ENCODE measurements around the gene MRNIP. TPM values are rescaled to one million over a fixed set of nuclear protein-coding genes. Genes with fewer than 3 reads are reported as not detected.

The MRNIP gene
- total and polyA plus RNA-seq, 2 of the 4 experiments (the other 2 are of a cell fraction): 6.6 to 24.7 TPM

GRCh38 chr5:179841621-179842020, 17.0 kb downstream of the MRNIP start:
- peaks cover 0 to 1% of the 10 kb centered on the region in 2 experiments; a peak in 1 of 4 replicates for H3K79me1 ChIP-seq (ENCODE audit: low read depth in 1 of 2, low read length in 2 of 2)
- peaks cover 10% of the 10 kb centered on the region for H3K9me3 ChIP-seq (ENCODE audit: control insufficient read depth, insufficient read depth, low read length)
- H3K18ac ChIP-seq (ENCODE audit: low read depth, low read length): no peak overlapping the region
- H2AK5ac ChIP-seq (ENCODE audit: low read depth, low read length): no peak overlapping the region
- H3K4ac ChIP-seq (ENCODE audit: low read depth, low read length): no peak overlapping the region
- H3K4me3 ChIP-seq (ENCODE audit: insufficient read depth, low read depth, low read length): no peak overlapping the region
- no peak overlapping the region for H2BK5ac ChIP-seq (ENCODE audit: low read depth, low read length, poor library complexity, severe bottlenecking)
- H3K56ac ChIP-seq (ENCODE audit: extremely low read depth, insufficient read depth, low read length): no peak overlapping the region
- no peak overlapping the region for H2BK20ac ChIP-seq (ENCODE audit: low read depth, low read length)
- TF ChIP-seq BHLHE40 (IDR thresholded peaks at IDR 0.05; ENCODE audit: low read depth, low read length) (no peak), RAD21 (IDR thresholded peaks at IDR 0.05; ENCODE audit: low read length) (no peak), USF2 (IDR thresholded peaks at IDR 0.05; ENCODE audit: low read depth, low read length) (no peak), MAZ (IDR thresholded peaks at IDR 0.05; ENCODE audit: borderline replicate concordance, low read depth, low read length) (no peak), ELK1 (IDR thresholded peaks at IDR 0.05; ENCODE audit: borderline replicate concordance, low read depth, low read length) (no peak), MAFK (IDR thresholded peaks at IDR 0.05; ENCODE audit: low read depth, low read length) (no peak), NFE2L2 (IDR thresholded peaks at IDR 0.05; ENCODE audit: low read depth, low read length) (no peak)
- H3K36me3 ChIP-seq (ENCODE audit: control insufficient read depth, insufficient read depth, low read length): peaks cover 43% of the 10 kb centered on the region
- in situ Hi-C loops (cut with MboI; ENCODE audit: low sequenced_read_pairs) (no loop called here), intact Hi-C loops (cut with micrococcal nuclease) (no loop called here), dilution Hi-C loops (cut with HindIII; ENCODE audit: low sequenced_read_pairs, unreplicated experiment) (no loop called here)
- POLR2A ChIA-PET (ENCODE audit: unreplicated experiment): interaction anchor here (0.6 kb wide), 1 partner anchor 22 kb away, joined by 3 read pairs; no protein-coding TSS in a partner anchor
- no peak overlapping the region for H3K9ac ChIP-seq (ENCODE audit: low read depth, low read length)
- H2AFZ ChIP-seq (replicated peaks; ENCODE audit: low read length, poor library complexity): no peak overlapping the region
- H3K4me2 ChIP-seq (ENCODE audit: low read depth, low read length): no peak overlapping the region
- no peak overlapping the region for H4K91ac ChIP-seq (ENCODE audit: insufficient read depth, low read depth, low read length)
- 100% methylated on average over 1 of the region's 9 CpGs; no CpG with 5 or more reads in 1 of the 2 experiments for WGBS, 2 experiments (ENCODE audit: extremely low coverage in 2 of 2, insufficient read length in 1 of 2)
- peaks cover 29% of the 10 kb centered on the region for H4K20me1 ChIP-seq (ENCODE audit: insufficient read depth, low read length)
- no peak overlapping the region for H4K5ac ChIP-seq (ENCODE audit: low read depth, low read length)
- H4K8ac ChIP-seq (ENCODE audit: low read depth in 2 of 2, low read length in 2 of 2): no peak overlapping the region
- CTCF ChIA-PET: interaction anchor here (0.6 kb wide), 1 partner anchor 1279 kb away, joined by 3 read pairs; no protein-coding TSS in a partner anchor
- H3K23ac ChIP-seq (ENCODE audit: low read depth, low read length): no peak overlapping the region
- no peak overlapping the region for H2AK9ac ChIP-seq (replicated peaks; ENCODE audit: low read depth, low read length, poor library complexity)
- no peaks in the 10 kb centered on the region for H3K4me1 ChIP-seq (ENCODE audit: control insufficient read depth, insufficient read depth, low read length)
- H3K14ac ChIP-seq (replicated peaks; ENCODE audit: low read depth, low read length): no peak overlapping the region
- no peak overlapping the region for H2BK120ac ChIP-seq (ENCODE audit: low read depth, low read length)
- DNase-seq (no peak), ATAC-seq (ENCODE audit: low read depth) (no peak)
- H3K27me3 ChIP-seq (ENCODE audit: control insufficient read depth, insufficient read depth, low read length): no peaks in the 10 kb centered on the region
- BruUV-seq (replicated peaks): no TSS peak
- no peak overlapping the region for H3K27ac ChIP-seq (ENCODE audit: insufficient read depth, low read length)
- H2BK15ac ChIP-seq (ENCODE audit: low read depth, low read length): no peak overlapping the region
- H3K9me1 ChIP-seq (ENCODE audit: insufficient read depth, low read length): no peaks in the 10 kb centered on the region

Measured in IMR-90 (cell line).